Measurements from ENCODE around the gene UPK3A.

DNA sequence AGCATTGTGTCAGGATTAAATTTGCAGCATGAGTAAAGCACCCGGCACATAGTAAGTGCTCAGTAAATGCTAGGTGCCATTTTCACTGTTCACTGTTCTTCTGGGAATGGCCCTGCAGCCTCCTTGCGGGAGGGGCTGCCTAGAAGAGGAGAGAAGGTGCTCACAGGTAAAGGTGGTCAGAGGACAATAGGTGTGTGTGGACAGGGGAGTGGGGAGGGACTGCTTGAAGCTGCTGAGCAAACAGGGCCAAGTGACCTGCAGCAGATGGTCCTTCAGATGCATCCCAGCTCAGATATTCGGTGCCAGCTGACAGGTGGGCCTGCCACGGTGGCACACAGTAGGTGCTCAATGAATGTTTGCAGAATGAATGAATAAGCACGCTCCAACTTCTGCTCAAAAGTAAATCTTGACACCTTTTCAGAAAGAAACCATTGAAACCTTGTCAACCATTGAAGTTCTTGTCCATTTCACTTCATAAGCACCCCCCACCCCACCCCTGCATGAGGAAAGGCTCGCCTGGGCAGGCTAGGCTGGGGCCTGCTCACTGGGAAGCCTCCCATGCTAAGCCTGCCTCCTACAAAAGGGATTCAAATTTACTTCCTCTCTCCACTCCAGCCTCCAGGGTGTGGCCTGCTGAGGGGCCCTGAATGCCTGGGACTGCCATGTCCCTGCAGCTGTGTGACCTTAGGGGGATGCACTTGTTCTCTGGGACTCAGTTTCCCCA, 45.6 kb upstream of the UPK3A start:
- TF ChIP-seq, protein P1, sequence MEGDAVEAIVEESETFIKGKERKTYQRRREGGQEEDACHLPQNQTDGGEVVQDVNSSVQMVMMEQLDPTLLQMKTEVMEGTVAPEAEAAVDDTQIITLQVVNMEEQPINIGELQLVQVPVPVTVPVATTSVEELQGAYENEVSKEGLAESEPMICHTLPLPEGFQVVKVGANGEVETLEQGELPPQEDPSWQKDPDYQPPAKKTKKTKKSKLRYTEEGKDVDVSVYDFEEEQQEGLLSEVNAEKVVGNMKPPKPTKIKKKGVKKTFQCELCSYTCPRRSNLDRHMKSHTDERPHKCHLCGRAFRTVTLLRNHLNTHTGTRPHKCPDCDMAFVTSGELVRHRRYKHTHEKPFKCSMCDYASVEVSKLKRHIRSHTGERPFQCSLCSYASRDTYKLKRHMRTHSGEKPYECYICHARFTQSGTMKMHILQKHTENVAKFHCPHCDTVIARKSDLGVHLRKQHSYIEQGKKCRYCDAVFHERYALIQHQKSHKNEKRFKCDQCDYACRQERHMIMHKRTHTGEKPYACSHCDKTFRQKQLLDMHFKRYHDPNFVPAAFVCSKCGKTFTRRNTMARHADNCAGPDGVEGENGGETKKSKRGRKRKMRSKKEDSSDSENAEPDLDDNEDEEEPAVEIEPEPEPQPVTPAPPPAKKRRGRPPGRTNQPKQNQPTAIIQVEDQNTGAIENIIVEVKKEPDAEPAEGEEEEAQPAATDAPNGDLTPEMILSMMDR (IDR thresholded peaks at IDR 0.05; ENCODE audit: insufficient read depth, low read depth, low read length): no peak
- TF ChIP-seq EZH2 (IDR thresholded peaks at IDR 0.05; ENCODE audit: insufficient read depth, low read length): no peak
